ENCODE results near the gene PIK3R6.

DNA sequence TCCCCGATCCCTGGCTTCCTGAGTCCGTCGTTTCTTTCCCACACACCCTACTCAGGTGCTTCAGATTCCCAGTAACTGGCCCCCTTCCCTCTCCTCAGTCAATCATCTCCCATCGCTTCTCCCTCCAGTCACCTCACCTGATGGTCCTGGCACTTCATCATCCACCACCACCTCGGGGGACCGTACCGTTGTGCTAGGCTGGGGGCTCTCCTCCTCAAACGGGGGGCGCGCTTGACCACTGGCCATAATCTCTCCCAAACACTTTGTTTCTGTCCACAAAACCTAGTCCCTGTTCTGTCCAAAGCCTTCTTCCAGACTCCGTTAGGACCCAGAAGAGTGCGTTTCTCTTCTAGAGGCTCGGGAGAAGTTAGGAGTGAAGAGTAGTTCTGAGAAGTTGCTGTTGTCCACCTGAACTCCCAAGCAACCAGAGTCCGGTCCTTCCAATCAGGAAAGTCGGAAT, 109.3 kb downstream of the PIK3R6 start, which contains the start of gene SPDYE4:
- TF ChIP-seq EZH2 (IDR thresholded peaks at IDR 0.05; ENCODE audit: insufficient read depth, poor library complexity, severe bottlenecking): no peak
- no peak for TF ChIP-seq EZH2phosphoT487 (IDR thresholded peaks at IDR 0.05; ENCODE audit: insufficient read depth, low read depth)
